Mesendoderm (in vitro differentiated cells): Measurements from ENCODE around the gene KLK1.

ENCODE experiments used
- DNase-seq: peaks from one replicate; pipeline ENCODE4 v3.0.0; 2013
- H2AK5ac ChIP-seq: 2 replicates; pipeline ENCODE4 v1.6.1; 2013; ENCODE audit warnings: low read length, inconsistent platforms
- H2BK120ac ChIP-seq: 2 replicates; pipeline ENCODE4 v1.6.1; 2013; ENCODE audit warnings: low read depth, mild to moderate bottlenecking, low read length, moderate library complexity, mixed read lengths
- H2BK15ac ChIP-seq: replicated peaks from 2 replicates; pipeline ENCODE4 v1.6.1; 2013; ENCODE audit warnings: low read depth, mild to moderate bottlenecking, moderate library complexity
- H2BK5ac ChIP-seq: 2 replicates; pipeline ENCODE4 v1.6.1; 2013; ENCODE audit warnings: low read length, inconsistent platforms
- H3K18ac ChIP-seq: 2 replicates; pipeline ENCODE4 v1.6.1; 2013; ENCODE audit warnings: mild to moderate bottlenecking, low read length, mixed read lengths
- H3K23ac ChIP-seq: one replicate; pipeline ENCODE4 v1.6.1; 2013; ENCODE audit warnings: low read length
- H3K27ac ChIP-seq: 2 replicates; pipeline ENCODE4 v1.5.1; 2013; ENCODE audit warnings: low read depth, mild to moderate bottlenecking, inconsistent platforms, low read length, moderate library complexity
- H3K27me3 ChIP-seq: 2 replicates; pipeline ENCODE4 v1.6.1; 2013; ENCODE audit warnings: low read length, control low read depth, mild to moderate bottlenecking, inconsistent platforms; ENCODE audit not compliant: insufficient read depth, poor library complexity
- H3K36me3 ChIP-seq: 2 replicates; pipeline ENCODE4 v1.6.1; 2013; ENCODE audit warnings: low read length, inconsistent platforms; ENCODE audit not compliant: control insufficient read depth, insufficient read depth
- H3K4ac ChIP-seq: one replicate; pipeline ENCODE4 v1.6.1; 2013; ENCODE audit warnings: low read depth, mild to moderate bottlenecking, low read length, moderate library complexity
- H3K4me1 ChIP-seq: 2 replicates; pipeline ENCODE4 v1.6.1; 2013; ENCODE audit warnings: low read depth, low read length, inconsistent platforms; ENCODE audit not compliant: control insufficient read depth
- H3K4me2 ChIP-seq: 2 replicates; pipeline ENCODE4 v1.6.1; 2013; ENCODE audit warnings: low read length
- H3K4me3 ChIP-seq: 2 replicates; pipeline ENCODE4 v1.5.1; 2013; ENCODE audit warnings: mild to moderate bottlenecking, low read length
- H3K56ac ChIP-seq: one replicate; pipeline ENCODE4 v1.6.1; 2013; ENCODE audit warnings: low read length
- H3K79me1 ChIP-seq: 2 replicates; pipeline ENCODE4 v1.6.1; 2013; ENCODE audit warnings: low read length, inconsistent platforms
- H3K79me2 ChIP-seq: 2 replicates; pipeline ENCODE4 v1.6.1; 2013; ENCODE audit warnings: mild to moderate bottlenecking, low read length; ENCODE audit not compliant: control insufficient read depth, insufficient read depth
- H3K9ac ChIP-seq: 2 replicates; pipeline ENCODE4 v1.6.1; 2013; ENCODE audit warnings: low read length, inconsistent platforms
- H4K5ac ChIP-seq: one replicate; pipeline ENCODE4 v1.6.1; 2013; ENCODE audit warnings: low read length
- H4K8ac ChIP-seq: one replicate; pipeline ENCODE4 v1.6.1; 2013; ENCODE audit warnings: low read depth, mild to moderate bottlenecking, control low read depth, low read length, moderate library complexity
- WGBS: extraction: QIAGEN DNeasy Blood & Tissue Kit; methylation state at CpG from one replicate; pipeline ENCODE4 v1.1.7; 2013; ENCODE audit warnings: low lambda C conversion rate, missing lambda C conversion rate; ENCODE audit not compliant: insufficient coverage; ENCODE audit errors: extremely low coverage; 5-methylcytosine and 5-hydroxymethylcytosine counted together

KLK1 gene

GRCh38 chr19:50830266-50831025 is 6.9 kb upstream of the KLK1 start:
- H3K4me3 ChIP-seq, result no peak overlapping the region
- DNase-seq, result no peak
- no peak overlapping the region for H2BK120ac ChIP-seq
- H3K56ac ChIP-seq, result no peak overlapping the region
- H3K79me1 ChIP-seq, result no peaks in the 10 kb centered on the region
- no peak overlapping the region for H4K8ac ChIP-seq
- H4K5ac ChIP-seq, result no peak overlapping the region
- no peaks in the 10 kb centered on the region for H3K79me2 ChIP-seq
- no peak overlapping the region for H3K18ac ChIP-seq
- peaks cover 2% of the 10 kb centered on the region for H3K27me3 ChIP-seq
- H2BK5ac ChIP-seq, result no peak overlapping the region
- H3K36me3 ChIP-seq, result no peaks in the 10 kb centered on the region
- H3K23ac ChIP-seq, result no peak overlapping the region
- no peak overlapping the region for H3K4ac ChIP-seq
- no peak overlapping the region for H2AK5ac ChIP-seq
- no peak overlapping the region for H2BK15ac ChIP-seq
- no CpG with 5 or more reads among the region's 17 CpGs for WGBS
- H3K9ac ChIP-seq, result no peak overlapping the region
- no peaks in the 10 kb centered on the region for H3K4me1 ChIP-seq
- no peak overlapping the region for H3K4me2 ChIP-seq
- no peak overlapping the region for H3K27ac ChIP-seq

DNA sequence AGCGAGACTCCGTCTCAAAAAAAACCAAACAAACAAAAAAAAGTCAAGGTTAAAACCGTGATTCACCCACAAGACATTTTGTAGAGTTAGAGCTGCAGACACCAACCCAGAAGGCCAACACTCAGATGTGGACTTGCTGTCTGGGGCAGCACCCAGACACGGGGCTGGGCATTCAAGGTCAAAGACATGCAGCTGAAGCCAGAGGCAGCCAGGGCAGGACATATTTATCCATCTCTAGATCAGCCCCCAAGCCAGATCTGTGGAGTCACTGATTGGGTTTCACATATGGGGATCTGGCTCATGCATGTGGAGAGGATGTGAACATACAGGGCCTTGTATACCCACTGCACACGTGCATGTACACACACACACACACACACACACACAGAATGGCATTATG is 6.2 kb upstream of the KLK1 start:
- no peak overlapping the region for H3K4me3 ChIP-seq

GRCh38 chr19:50827476-50827875 is 3.9 kb upstream of the KLK1 start:
- H4K5ac ChIP-seq, result no peak overlapping the region
- H3K4ac ChIP-seq, result no peak overlapping the region
- WGBS, result no CpG with 5 or more reads among the region's 14 CpGs
- H3K56ac ChIP-seq, result no peak overlapping the region
- no peak overlapping the region for H3K4me2 ChIP-seq
- H3K79me2 ChIP-seq, result no peaks in the 10 kb centered on the region
- DNase-seq, result no peak
- no peak overlapping the region for H2BK15ac ChIP-seq
- H3K18ac ChIP-seq, result no peak overlapping the region
- H3K36me3 ChIP-seq, result no peaks in the 10 kb centered on the region
- no peak overlapping the region for H4K8ac ChIP-seq
- H3K23ac ChIP-seq, result no peak overlapping the region
- H3K9ac ChIP-seq, result no peak overlapping the region
- H3K27me3 ChIP-seq, result no peaks in the 10 kb centered on the region
- H2AK5ac ChIP-seq, result no peak overlapping the region
- no peaks in the 10 kb centered on the region for H3K79me1 ChIP-seq
- H2BK5ac ChIP-seq, result no peak overlapping the region
- H3K4me3 ChIP-seq, result no peak overlapping the region
- no peak overlapping the region for H2BK120ac ChIP-seq
- H3K4me1 ChIP-seq, result no peaks in the 10 kb centered on the region
- no peak overlapping the region for H3K27ac ChIP-seq

More for the DNA sequence above, 6.2 kb upstream of the KLK1 start:
- Histone ChIP-seq H2BK120ac (no peak overlapping the region), H3K27me3 (no peaks in the 10 kb centered on the region), H3K4me1 (no peaks in the 10 kb centered on the region), H3K79me1 (no peaks in the 10 kb centered on the region), H4K8ac (no peak overlapping the region), H3K23ac (no peak overlapping the region), H2BK15ac (no peak overlapping the region), H3K56ac (no peak overlapping the region), H3K79me2 (no peaks in the 10 kb centered on the region), H3K27ac (no peak overlapping the region), H2BK5ac (no peak overlapping the region), H3K36me3 (no peaks in the 10 kb centered on the region), H3K4ac (no peak overlapping the region), H2AK5ac (no peak overlapping the region), H4K5ac (no peak overlapping the region), H3K9ac (no peak overlapping the region), H3K18ac (no peak overlapping the region), H3K4me2 (no peak overlapping the region)
- DNase-seq, result no peak
- no CpG with 5 or more reads among the region's 5 CpGs for WGBS

DNA sequence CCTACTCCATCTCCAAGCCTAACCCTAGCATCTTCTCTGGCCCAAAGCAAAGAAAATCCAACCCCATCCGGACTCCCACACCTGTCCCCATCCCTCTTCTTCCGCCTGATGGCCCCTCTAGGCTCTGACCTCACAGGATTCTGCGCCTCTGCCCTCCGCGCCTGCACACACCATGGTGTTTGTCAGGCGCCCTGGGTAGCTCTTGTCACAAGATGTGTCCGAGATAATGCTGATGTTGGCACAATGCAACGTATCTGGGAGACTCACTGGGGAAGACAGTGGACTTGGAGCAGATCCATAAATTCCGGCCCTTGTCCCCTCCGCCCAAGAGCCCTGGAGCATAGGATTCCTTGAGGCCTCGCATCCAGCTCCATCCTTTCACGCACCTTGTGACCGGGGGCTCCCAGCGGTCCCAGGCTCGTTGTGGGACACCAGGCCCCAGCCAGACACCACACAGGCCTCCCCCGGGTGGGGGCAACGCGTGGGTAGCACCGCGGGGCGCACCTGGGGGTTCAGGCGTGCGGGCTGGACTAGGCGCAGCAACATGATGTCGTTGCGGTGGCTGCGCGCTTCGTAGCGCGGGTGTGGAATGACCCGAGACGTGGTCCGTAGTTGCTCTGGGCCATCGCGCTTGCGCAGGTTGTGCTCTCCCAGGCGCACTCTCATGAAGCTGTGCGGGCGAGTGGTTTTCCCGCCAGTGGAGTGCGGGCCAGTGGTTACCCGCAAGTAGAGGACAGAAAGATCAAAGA is 3.1 kb upstream of the KLK1 start:
- Histone ChIP-seq H3K79me2 (no peaks in the 10 kb centered on the region), H3K4me2 (no peak overlapping the region), H3K9ac (no peak overlapping the region), H3K27ac (no peak overlapping the region), H2BK120ac (no peak overlapping the region), H4K5ac (no peak overlapping the region), H3K27me3 (no peaks in the 10 kb centered on the region), H3K23ac (no peak overlapping the region), H3K4ac (no peak overlapping the region), H3K56ac (no peak overlapping the region), H2BK15ac (no peak overlapping the region), H2AK5ac (no peak overlapping the region), H3K4me3 (no peak overlapping the region), H4K8ac (no peak overlapping the region), H3K79me1 (no peaks in the 10 kb centered on the region), H3K36me3 (no peaks in the 10 kb centered on the region), H3K4me1 (no peaks in the 10 kb centered on the region), H3K18ac (no peak overlapping the region), H2BK5ac (no peak overlapping the region)
- WGBS, result no CpG with 5 or more reads among the region's 43 CpGs
- DNase-seq, result no peak

- Histone ChIP-seq H3K23ac (no peak overlapping the region), H3K79me2 (no peaks in the 10 kb centered on the region), H3K9ac (no peak overlapping the region), H3K27ac (no peak overlapping the region), H3K4me2 (no peak overlapping the region), H3K4me3 (no peak overlapping the region), H3K18ac (no peak overlapping the region), H3K4ac (no peak overlapping the region), H3K27me3 (peaks cover 6% of the 10 kb centered on the region), H3K56ac (no peak overlapping the region), H2BK15ac (no peak overlapping the region), H3K4me1 (peaks cover 2% of the 10 kb centered on the region), H4K5ac (no peak overlapping the region), H3K79me1 (no peaks in the 10 kb centered on the region), H4K8ac (no peak overlapping the region), H2AK5ac (no peak overlapping the region), H2BK120ac (no peak overlapping the region), H2BK5ac (no peak overlapping the region), H3K36me3 (no peaks in the 10 kb centered on the region)
- DNase-seq, result no peak
- no CpG with 5 or more reads among the region's 7 CpGs for WGBS
Measured at GRCh38 chr19:50822661-50823208, 852 bp downstream of the KLK1 start.
